ENCODE data around the gene PARP8. TPM values are rescaled to one million over a fixed set of nuclear protein-coding genes. Genes with fewer than 3 reads are reported as not detected.
"Not testable (repeated sequence)": the region's sequence is repeated elsewhere in the genome, so short reads cannot be mapped to it uniquely, and the experiment has no call there.

The PARP8 gene
- total and polyA plus RNA-seq, 9 of the 15 experiments (the other 6 are each of a cell fraction or from before 2014, with no cell fraction given): 0.03 to 0.31 TPM; not detected in 7

DNA sequence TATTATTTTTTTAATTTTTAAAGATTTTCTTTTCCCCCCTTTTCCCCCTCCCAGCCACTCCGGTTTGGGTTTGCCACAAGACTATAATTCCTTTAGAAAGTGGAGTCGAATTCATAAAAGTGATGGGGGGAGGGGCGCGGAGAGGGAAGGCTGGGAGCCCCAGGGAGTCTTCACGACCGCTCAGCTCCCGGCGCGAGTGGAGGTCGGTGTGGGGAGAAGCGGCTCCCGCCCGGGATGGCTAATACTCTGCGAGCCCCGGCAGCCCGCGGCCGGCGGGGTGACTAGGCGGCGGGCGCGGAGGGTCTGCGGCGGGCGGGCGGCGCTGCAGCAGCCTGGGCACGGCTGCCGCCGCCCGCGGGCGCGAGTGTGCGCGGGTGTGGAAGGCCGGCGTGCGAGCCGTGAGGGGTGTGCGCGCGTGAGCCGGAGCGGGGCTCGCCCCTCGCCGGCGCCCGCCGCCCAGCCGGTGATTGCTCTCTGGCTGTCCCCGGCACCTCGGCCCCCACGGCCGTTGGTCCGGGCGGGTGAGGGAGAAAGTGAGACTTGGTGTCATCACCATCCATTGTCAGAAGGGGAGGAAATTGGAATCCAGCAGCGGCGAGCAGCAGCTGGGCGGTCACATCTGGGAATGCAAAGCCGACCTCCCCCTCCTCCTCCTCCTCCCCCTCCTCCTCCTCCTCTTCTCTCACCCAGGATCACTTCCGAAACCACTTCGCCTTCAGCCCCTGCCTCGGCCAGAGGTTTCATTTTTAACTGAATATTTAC is at the start of gene PARP8 (continued):
- TF ChIP-seq, protein P1, sequence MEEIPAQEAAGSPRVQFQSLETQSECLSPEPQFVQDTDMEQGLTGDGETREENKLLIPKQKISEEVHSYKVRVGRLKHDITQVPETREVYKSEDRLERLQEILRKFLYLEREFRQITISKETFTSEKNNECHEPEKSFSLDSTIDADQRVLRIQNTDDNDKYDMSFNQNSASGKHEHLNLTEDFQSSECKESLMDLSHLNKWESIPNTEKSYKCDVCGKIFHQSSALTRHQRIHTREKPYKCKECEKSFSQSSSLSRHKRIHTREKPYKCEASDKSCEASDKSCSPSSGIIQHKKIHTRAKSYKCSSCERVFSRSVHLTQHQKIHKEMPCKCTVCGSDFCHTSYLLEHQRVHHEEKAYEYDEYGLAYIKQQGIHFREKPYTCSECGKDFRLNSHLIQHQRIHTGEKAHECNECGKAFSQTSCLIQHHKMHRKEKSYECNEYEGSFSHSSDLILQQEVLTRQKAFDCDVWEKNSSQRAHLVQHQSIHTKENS (CRISPR knock-in tag; IDR thresholded peaks at IDR 0.05): no peak
- TF ChIP-seq, protein P2, sequence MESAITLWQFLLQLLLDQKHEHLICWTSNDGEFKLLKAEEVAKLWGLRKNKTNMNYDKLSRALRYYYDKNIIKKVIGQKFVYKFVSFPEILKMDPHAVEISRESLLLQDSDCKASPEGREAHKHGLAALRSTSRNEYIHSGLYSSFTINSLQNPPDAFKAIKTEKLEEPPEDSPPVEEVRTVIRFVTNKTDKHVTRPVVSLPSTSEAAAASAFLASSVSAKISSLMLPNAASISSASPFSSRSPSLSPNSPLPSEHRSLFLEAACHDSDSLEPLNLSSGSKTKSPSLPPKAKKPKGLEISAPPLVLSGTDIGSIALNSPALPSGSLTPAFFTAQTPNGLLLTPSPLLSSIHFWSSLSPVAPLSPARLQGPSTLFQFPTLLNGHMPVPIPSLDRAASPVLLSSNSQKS (CRISPR knock-in tag; IDR thresholded peaks at IDR 0.05): no peak

DNA sequence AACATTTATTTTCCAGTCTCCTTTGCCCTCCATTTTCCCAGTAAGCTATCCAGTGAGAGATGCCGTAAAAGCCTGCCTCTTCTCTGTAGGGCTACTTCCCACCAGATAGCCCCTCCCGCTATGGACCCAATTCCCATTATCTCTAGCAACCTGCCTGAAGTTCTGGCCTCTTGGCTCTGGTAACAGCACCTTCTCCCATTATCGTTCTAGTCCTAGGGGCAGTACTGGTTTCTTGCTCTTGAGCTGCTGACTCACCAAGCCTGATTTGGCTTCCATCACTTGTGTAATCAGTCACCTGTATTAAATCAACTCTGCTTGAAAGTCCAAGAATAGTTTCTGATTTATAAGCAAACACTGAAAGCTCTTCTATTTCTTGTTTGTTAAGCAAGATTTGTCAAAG is 42.8 kb upstream of the PARP8 start:
- ChIA-PET CTCF (ENCODE audit: low intra/inter-chr PET ratio) (no interaction called here), POLR2A (no interaction called here)
- H3K9ac ChIP-seq (ENCODE audit: insufficient read depth in 1 of 2, low read depth in 2 of 2, low read length in 2 of 2): no peak overlapping the region
- H3K36me3 ChIP-seq (ENCODE audit: control insufficient read depth, insufficient read depth, low read length): no peaks in the 10 kb centered on the region
- H2AFZ ChIP-seq (ENCODE audit: low read depth, low read length): no peak overlapping the region
- H3K4me3 ChIP-seq: no peak overlapping the region
- WGBS (ENCODE audit: insufficient coverage, low coverage, missing lambda C conversion rate): 4% methylated on average over 3 of the region's 3 CpGs
- DNase-seq (ENCODE audit: extremely low read depth in 1 of 4, low spot score in 3 of 4) (no peak), ATAC-seq (no peak), FAIRE-seq (no peak)
- H3K4me2 ChIP-seq (ENCODE audit: insufficient read depth, low read length): no peak overlapping the region
- intact Hi-C loops (cut with micrococcal nuclease) (no loop called here), in situ Hi-C loops (cut with MboI) (no loop called here)
- no peaks in the 10 kb centered on the region for H3K9me1 ChIP-seq (ENCODE audit: control insufficient read depth, insufficient read depth, low read length)
- H3K27me3 ChIP-seq (ENCODE audit: control insufficient read depth in 2 of 2, insufficient read depth in 2 of 2, low read length in 2 of 2): no peaks in the 10 kb centered on the region
- no peak overlapping the region for H3K27ac ChIP-seq (ENCODE audit: extremely low read depth, low read depth, low read length)
- no peaks in the 10 kb centered on the region for H3K79me2 ChIP-seq (ENCODE audit: control insufficient read depth, insufficient read depth, low read length)
- no peaks in the 10 kb centered on the region for H4K20me1 ChIP-seq (replicated peaks; ENCODE audit: control insufficient read depth, insufficient read depth, low read length)
- no TSS peak for BruUV-seq (replicated peaks)
- no peaks in the 10 kb centered on the region; the same call in 1 of the 2 replicates for H3K9me3 ChIP-seq (replicated peaks; ENCODE audit: control insufficient read depth, insufficient read depth, low read depth, low read length)
- TF ChIP-seq LEF1 (IDR thresholded peaks at IDR 0.05): no peak
- no peak for TF ChIP-seq FIP1L1 (IDR thresholded peaks at IDR 0.05; ENCODE audit: low read depth, low read length, poor library complexity, severe bottlenecking)
- no peak for TF ChIP-seq JUN (IDR thresholded peaks at IDR 0.05; ENCODE audit: borderline replicate concordance, low read depth, low read length)
- TF ChIP-seq JUN (CRISPR knock-in tag; IDR thresholded peaks at IDR 0.05; ENCODE audit: borderline replicate concordance): no peak
- no peak for TF ChIP-seq ELF2 (CRISPR knock-in tag; IDR thresholded peaks at IDR 0.05)
- no peak for TF ChIP-seq RFX7 (CRISPR knock-in tag; IDR thresholded peaks at IDR 0.05)
- TF ChIP-seq, protein P3, sequence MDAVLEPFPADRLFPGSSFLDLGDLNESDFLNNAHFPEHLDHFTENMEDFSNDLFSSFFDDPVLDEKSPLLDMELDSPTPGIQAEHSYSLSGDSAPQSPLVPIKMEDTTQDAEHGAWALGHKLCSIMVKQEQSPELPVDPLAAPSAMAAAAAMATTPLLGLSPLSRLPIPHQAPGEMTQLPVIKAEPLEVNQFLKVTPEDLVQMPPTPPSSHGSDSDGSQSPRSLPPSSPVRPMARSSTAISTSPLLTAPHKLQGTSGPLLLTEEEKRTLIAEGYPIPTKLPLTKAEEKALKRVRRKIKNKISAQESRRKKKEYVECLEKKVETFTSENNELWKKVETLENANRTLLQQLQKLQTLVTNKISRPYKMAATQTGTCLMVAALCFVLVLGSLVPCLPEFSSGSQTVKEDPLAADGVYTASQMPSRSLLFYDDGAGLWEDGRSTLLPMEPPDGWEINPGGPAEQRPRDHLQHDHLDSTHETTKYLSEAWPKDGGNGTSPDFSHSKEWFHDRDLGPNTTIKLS (IDR thresholded peaks at IDR 0.05; ENCODE audit: borderline replicate concordance, low read depth): no peak
- no peak for TF ChIP-seq ZNF668 (CRISPR knock-in tag; IDR thresholded peaks at IDR 0.05)
- H3K4me1 ChIP-seq (replicated peaks in 1 of 2; ENCODE audit: control insufficient read depth in 2 of 2, insufficient read depth in 2 of 2, low read length in 2 of 2): no peaks in the 10 kb centered on the region

DNA sequence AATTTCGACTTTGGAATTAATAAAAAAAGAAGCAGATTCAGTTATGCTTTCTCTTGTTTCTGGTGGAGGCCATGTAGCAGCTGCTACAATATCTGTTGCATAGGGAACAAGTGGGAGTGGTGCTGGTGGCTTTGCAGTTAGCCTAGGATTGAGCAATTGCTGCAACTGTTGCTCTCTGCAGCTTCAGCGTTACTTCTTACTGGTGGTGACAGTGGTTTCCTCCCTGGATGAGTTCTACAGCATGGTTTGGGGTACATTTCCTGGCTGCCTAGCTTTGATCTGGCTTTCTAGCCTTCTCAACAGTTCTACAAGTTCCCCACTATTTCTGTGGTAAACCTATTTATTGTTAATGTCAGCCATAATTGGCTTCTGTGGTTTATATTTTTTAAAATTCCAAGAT is 31.6 kb upstream of the PARP8 start:
- ATAC-seq; H3K36me3 ChIP-seq (ENCODE audit: control insufficient read depth, insufficient read depth, low read length); POLR2A ChIA-PET; CTCF ChIA-PET (ENCODE audit: low intra/inter-chr PET ratio); H3K4me2 ChIP-seq (ENCODE audit: insufficient read depth, low read length); H3K4me1 ChIP-seq (replicated peaks in 1 of 2; ENCODE audit: control insufficient read depth in 2 of 2, insufficient read depth in 2 of 2, low read length in 2 of 2); BruUV-seq (replicated peaks); H3K27ac ChIP-seq (ENCODE audit: extremely low read depth, low read depth, low read length); H3K27me3 ChIP-seq (ENCODE audit: control insufficient read depth in 2 of 2, insufficient read depth in 2 of 2, low read length in 2 of 2); H3K9me3 ChIP-seq (replicated peaks; ENCODE audit: control insufficient read depth, insufficient read depth, low read depth, low read length); H3K79me2 ChIP-seq (ENCODE audit: control insufficient read depth, insufficient read depth, low read length); H4K20me1 ChIP-seq (replicated peaks; ENCODE audit: control insufficient read depth, insufficient read depth, low read length); intact Hi-C loops (cut with micrococcal nuclease); H3K9me1 ChIP-seq (ENCODE audit: control insufficient read depth, insufficient read depth, low read length); DNase-seq (ENCODE audit: extremely low read depth in 1 of 4, low spot score in 3 of 4); FAIRE-seq; in situ Hi-C loops (cut with MboI); H2AFZ ChIP-seq (ENCODE audit: low read depth, low read length); H3K4me3 ChIP-seq; H3K9ac ChIP-seq (ENCODE audit: insufficient read depth in 1 of 2, low read depth in 2 of 2, low read length in 2 of 2): not testable (repeated sequence)
- 3% methylated on average over 2 of the region's 2 CpGs for WGBS (ENCODE audit: insufficient coverage, low coverage, missing lambda C conversion rate)
